Measurements from ENCODE around the gene SLC26A9. TPM values are rescaled to one million over a fixed set of nuclear protein-coding genes. Genes with fewer than 3 reads are reported as not detected.
A peak's percentile ranks its signal among the peaks of the same experiment; 100 is the strongest.

Gene SLC26A9
- total RNA-seq, 2 experiments from 2014 or later, result not detected

DNA sequence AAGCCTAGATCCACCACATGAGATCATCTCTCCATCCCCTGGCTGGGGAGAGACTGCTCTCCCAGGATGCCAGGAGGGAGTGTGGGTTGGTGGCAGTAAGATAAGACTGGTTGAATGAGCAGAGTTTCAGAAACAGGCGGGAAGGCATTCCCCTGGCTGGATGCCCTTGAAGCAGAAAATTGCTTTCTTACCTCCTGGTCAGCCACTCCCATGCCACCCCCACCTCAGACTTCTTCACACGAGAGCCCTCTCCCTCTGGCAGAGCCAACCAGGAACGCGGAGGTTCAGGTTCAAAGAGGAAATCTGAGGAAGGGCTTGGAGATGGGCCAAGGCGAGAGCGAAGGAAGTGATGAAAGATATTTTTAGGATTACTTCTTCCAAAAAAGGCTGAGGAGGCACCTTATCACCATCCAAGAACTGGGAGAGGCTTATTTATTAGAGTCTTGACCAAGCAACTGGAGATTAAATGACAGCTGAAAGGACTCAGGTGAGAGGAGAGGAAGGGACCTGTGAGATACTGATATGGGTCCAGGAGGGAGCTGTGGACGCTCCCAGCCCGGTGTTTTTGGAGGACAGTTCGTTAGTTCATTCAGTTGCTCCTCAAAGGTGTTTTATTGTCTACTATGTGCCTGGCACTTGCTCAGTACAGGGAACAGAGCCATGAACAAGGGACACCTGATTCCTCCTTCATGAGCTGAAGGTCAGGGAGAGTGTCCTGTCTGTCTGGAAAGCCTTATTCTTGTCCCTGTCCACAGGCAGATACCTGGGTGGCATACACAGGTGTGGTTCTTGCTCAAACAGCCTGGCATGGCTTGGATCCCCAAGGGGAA lies 18.9 kb upstream of the SLC26A9 start:
- H3K27ac Mint-ChIP-seq, result no peak overlapping the region
- intact Hi-C loops (cut with DNase I, micrococcal nuclease), result loop anchor here in 1 of 2 experiments (5.0 kb wide), 1 partner anchor 170 kb away; no protein-coding TSS in a partner anchor
- H3K4me1 Mint-ChIP-seq, result peaks cover 9% of the 10 kb centered on the region
- H3K4me3 Mint-ChIP-seq, result no peak overlapping the region
- DNase-seq (no peak), ATAC-seq (no peak)
- no peaks in the 10 kb centered on the region for H3K36me3 Mint-ChIP-seq (ENCODE audit: low read depth)
- POLR2A ChIA-PET, result no interaction called here
- no peaks in the 10 kb centered on the region for H3K9me3 Mint-ChIP-seq (ENCODE audit: low read depth)
- peaks cover 4% of the 10 kb centered on the region for H3K27me3 Mint-ChIP-seq
- CTCF ChIA-PET, result interaction anchor here (1.0 to 4.3 kb wide), 4 partner anchors 10 to 68 kb away, joined by 3 to 23 read pairs (median 4); no protein-coding TSS in a partner anchor

DNA sequence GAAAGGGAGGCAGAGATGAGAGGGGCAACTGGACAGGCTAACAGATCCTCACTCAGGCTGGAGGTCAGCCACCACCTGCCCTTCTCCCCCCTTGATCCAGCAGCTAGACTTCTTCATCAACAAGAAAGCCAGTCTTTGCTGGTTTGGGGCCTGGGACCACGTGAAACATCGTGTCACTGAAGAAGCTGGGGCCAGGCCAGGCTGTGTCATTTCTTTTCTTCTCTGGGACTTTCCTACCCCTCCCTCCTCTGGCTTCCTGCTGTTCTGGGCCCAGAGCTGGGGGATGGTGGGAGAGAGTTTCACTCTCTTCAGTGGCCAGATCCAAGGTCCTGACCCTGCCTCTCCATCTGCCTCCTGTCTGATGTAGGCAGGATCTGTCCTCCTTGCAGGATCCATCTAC lies 18.1 kb upstream of the SLC26A9 start:
- peak; percentile 64 for DNase-seq
- H3K4me3 Mint-ChIP-seq, result no peak overlapping the region
- no peaks in the 10 kb centered on the region for H3K9me3 Mint-ChIP-seq (ENCODE audit: low read depth)
- ATAC-seq, result peak; percentile 89
- ChIA-PET CTCF (interaction anchor here (0.6 to 4.3 kb wide), 4 partner anchors 16 to 69 kb away, joined by 3 to 23 read pairs (median 4); no protein-coding TSS in a partner anchor), POLR2A (no interaction called here)
- intact Hi-C loops (cut with DNase I, micrococcal nuclease), result loop anchor here in 1 of 2 experiments (5.0 kb wide), 1 partner anchor 169 kb away; no protein-coding TSS in a partner anchor
- peaks cover 4% of the 10 kb centered on the region for H3K27me3 Mint-ChIP-seq
- H3K36me3 Mint-ChIP-seq (ENCODE audit: low read depth), result no peaks in the 10 kb centered on the region
- H3K4me1 Mint-ChIP-seq, result peaks cover 9% of the 10 kb centered on the region
- peak overlapping the region; percentile 44 for H3K27ac Mint-ChIP-seq

DNA sequence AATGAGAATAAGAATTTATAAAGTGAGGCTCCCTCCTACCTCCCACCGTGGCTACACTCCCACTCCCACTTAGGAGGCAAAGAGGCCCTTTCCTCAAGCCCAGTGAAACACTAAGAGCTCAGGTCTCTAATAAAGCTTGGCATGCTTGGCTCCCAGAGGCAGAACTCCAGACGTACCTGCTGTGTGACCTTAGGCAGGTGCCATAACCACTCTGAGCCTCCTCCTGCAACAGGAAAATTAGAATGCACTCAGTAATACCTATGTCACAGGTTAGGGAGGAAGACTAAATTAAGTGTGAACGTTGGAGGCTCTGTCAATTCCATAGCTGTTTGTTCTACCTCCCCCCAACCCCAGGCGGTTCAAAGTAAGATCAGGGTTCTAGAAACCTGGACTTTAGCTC lies 16.5 kb upstream of the SLC26A9 start:
- Mint-ChIP-seq H3K4me3 (no peak overlapping the region), H3K36me3 (ENCODE audit: low read depth) (no peaks in the 10 kb centered on the region), H3K4me1 (peaks cover 9% of the 10 kb centered on the region), H3K27ac (no peak overlapping the region), H3K27me3 (peaks cover 6% of the 10 kb centered on the region), H3K9me3 (ENCODE audit: low read depth) (no peaks in the 10 kb centered on the region)
- POLR2A ChIA-PET, result no interaction called here
- DNase-seq, result no peak
- no peak for ATAC-seq
- intact Hi-C loops (cut with DNase I, micrococcal nuclease), result loop anchor here in 1 of 2 experiments (5.0 kb wide), 1 partner anchor 167 kb away; no protein-coding TSS in a partner anchor
- CTCF ChIA-PET, result interaction anchor here (4.3 kb wide), 1 partner anchor 17 kb away, joined by 23 read pairs; no protein-coding TSS in a partner anchor

DNA sequence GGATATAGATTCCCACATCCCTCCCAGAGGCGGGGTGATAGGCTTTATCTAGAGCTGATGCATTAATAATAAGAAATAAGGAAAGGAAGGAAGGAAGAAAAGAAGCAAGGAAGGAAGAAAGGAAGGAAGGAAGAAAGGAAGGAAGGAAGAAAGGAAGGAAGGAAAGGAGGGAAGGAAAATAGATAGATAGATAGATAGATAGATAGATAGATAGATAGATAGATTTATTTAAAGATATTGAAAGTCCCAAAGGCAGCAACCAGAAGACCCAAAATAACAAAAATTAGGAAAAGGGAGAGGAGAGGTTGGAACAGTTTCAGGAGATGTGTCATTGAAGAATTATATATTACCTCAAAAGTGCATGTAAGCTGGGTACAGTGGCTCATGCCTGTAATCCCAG lies 12.2 kb upstream of the SLC26A9 start:
- ATAC-seq (no peak), DNase-seq (no peak)
- Mint-ChIP-seq H3K4me3 (no peak overlapping the region), H3K9me3 (ENCODE audit: low read depth) (no peaks in the 10 kb centered on the region), H3K27me3 (peaks cover 4% of the 10 kb centered on the region), H3K4me1 (no peaks in the 10 kb centered on the region), H3K36me3 (ENCODE audit: low read depth) (no peaks in the 10 kb centered on the region), H3K27ac (no peak overlapping the region)
- ChIA-PET POLR2A (no interaction called here), CTCF (no interaction called here)
- intact Hi-C loops (cut with DNase I, micrococcal nuclease), result no loop called here

DNA sequence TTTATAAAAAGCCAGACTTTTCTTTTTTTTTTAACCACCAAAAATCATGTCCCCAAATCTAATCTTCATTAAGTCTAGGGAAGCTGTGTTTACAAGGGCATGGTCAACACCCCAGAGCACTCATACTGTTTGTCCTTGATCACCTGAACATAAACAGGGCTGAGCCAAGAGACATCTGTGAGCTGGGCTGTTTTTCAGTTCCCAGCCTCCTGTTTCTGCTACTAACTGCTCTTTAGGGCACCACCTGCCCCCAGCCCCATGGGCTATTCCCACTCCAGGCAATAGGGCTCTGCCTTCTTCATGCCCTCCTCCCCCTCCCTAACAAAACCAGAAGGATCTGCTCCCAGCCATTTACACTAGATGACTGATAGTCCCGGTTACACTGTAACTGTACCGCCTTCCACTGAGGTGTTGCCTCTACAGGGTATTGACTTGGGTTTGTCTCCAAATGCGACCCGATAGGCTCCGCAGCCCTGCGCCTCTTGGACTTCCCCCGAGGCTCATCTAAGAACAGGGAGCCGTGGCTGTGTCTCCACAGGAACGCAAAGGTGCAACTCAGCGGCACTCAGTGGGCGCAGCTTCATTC lies 11.7 kb upstream of the SLC26A9 start:
- DNase-seq, result no peak
- Mint-ChIP-seq H3K27ac (no peak overlapping the region), H3K27me3 (peaks cover 2% of the 10 kb centered on the region), H3K36me3 (ENCODE audit: low read depth) (no peaks in the 10 kb centered on the region), H3K9me3 (ENCODE audit: low read depth) (no peaks in the 10 kb centered on the region), H3K4me3 (no peak overlapping the region), H3K4me1 (no peaks in the 10 kb centered on the region)
- ATAC-seq, result no peak
- POLR2A ChIA-PET, result no interaction called here
- intact Hi-C loops (cut with DNase I, micrococcal nuclease), result no loop called here
- CTCF ChIA-PET, result interaction anchor here (1.4 kb wide), 1 partner anchor 22 kb away, joined by 6 read pairs; no protein-coding TSS in a partner anchor

DNA sequence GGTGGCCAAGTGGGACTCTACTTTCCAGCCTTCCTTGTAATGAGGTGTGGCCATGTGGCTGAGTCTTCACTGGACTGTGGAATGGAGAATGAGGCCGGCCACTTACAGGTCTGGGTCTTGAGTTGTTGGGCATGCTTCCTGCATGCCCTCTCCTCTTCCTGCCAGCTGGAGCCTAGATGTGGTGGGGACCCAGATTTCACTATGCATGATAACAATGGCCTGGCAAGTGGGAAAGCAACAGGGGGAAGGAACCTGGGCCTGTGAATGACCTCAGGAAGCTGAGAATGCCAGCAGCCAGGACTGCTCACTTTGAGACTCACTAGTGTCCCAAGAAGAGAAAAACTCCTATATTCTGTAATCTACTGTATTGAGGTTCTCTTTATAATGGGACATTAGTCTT lies 8.5 kb upstream of the SLC26A9 start:
- no peak for DNase-seq
- Mint-ChIP-seq H3K27me3 (peaks cover 2% of the 10 kb centered on the region), H3K4me1 (no peaks in the 10 kb centered on the region), H3K36me3 (ENCODE audit: low read depth) (no peaks in the 10 kb centered on the region), H3K27ac (no peak overlapping the region), H3K4me3 (no peak overlapping the region), H3K9me3 (ENCODE audit: low read depth) (no peaks in the 10 kb centered on the region)
- ATAC-seq, result no peak
- POLR2A ChIA-PET, result no interaction called here
- intact Hi-C loops (cut with DNase I, micrococcal nuclease), result no loop called here
- CTCF ChIA-PET, result interaction anchor here (0.8 to 2.3 kb wide), 3 partner anchors 26 to 33 kb away, joined by 3 to 11 read pairs (median 3); no protein-coding TSS in a partner anchor

DNA sequence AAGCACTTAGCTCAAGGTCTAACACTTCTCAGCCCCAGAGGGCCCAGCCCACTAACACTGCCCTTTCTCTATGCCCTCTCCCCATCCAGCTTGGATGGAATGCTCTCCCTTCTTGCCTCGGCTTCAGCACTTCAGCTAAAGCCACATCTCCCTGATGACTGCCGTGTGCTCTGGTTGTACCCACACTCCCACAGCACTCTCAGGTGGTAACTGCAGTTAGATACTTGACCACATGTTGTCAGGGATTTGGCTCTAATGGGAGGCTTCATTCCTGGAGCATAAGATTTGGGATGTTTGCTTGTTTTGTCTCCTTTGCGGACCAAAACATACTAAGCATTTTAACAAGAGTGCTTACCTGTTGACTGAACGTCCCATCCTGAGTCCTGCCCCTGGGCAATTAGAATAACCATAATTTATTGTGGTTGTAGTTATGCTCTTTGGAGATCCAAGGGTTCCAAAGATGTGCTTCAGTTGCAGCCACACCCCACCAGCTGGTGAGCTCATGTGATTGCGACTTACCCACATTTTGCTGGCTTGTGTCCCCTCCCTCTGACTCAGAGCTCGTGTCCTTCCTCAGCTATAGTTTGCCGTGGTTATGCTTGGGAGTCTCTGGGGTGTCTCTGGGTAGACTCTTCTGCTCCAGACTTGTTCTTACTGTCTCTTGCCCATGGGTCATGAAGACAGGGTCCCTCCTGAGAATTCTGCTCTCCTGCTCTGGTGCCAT lies 7.7 kb upstream of the SLC26A9 start:
- intact Hi-C loops (cut with DNase I, micrococcal nuclease), result no loop called here
- DNase-seq, result no peak
- Mint-ChIP-seq H3K4me1 (no peaks in the 10 kb centered on the region), H3K9me3 (ENCODE audit: low read depth) (no peaks in the 10 kb centered on the region), H3K36me3 (ENCODE audit: low read depth) (no peaks in the 10 kb centered on the region), H3K4me3 (no peak overlapping the region), H3K27ac (no peak overlapping the region), H3K27me3 (peaks cover 2% of the 10 kb centered on the region)
- POLR2A ChIA-PET, result no interaction called here
- CTCF ChIA-PET, result interaction anchor here (0.6 to 2.3 kb wide), 3 partner anchors 27 to 200 kb away, joined by 3 to 11 read pairs (median 3); no protein-coding TSS in a partner anchor
- ATAC-seq, result no peak

DNA sequence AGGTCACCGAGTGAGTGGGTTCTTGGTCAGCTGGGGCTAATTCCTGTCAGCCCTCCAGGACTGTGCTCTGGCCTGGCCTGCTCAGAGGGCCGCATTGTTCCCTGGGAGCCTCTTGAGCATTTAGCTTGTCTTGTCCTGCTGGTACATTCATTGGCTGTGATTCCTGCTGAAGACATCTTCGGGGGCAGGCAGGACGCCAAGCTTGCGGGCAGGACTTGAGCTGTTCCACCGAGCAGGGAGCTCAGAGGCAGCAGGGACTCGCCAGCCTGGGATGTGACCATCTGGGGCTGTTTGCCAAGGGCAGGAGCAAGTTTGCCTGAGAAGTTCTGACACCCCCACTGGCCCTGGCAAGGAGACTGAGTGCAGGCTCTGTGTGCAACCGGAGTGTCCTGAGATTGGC lies 7.0 kb upstream of the SLC26A9 start:
- POLR2A ChIA-PET, result no interaction called here
- no peak overlapping the region for H3K4me3 Mint-ChIP-seq
- H3K4me1 Mint-ChIP-seq, result no peaks in the 10 kb centered on the region
- ATAC-seq (no peak), DNase-seq (no peak)
- no peaks in the 10 kb centered on the region for H3K9me3 Mint-ChIP-seq (ENCODE audit: low read depth)
- CTCF ChIA-PET, result interaction anchor here (2.3 kb wide), 1 partner anchor 27 kb away, joined by 11 read pairs; no protein-coding TSS in a partner anchor
- H3K27ac Mint-ChIP-seq, result no peak overlapping the region
- intact Hi-C loops (cut with DNase I, micrococcal nuclease), result no loop called here
- H3K27me3 Mint-ChIP-seq, result no peaks in the 10 kb centered on the region
- H3K36me3 Mint-ChIP-seq (ENCODE audit: low read depth), result no peaks in the 10 kb centered on the region

DNA sequence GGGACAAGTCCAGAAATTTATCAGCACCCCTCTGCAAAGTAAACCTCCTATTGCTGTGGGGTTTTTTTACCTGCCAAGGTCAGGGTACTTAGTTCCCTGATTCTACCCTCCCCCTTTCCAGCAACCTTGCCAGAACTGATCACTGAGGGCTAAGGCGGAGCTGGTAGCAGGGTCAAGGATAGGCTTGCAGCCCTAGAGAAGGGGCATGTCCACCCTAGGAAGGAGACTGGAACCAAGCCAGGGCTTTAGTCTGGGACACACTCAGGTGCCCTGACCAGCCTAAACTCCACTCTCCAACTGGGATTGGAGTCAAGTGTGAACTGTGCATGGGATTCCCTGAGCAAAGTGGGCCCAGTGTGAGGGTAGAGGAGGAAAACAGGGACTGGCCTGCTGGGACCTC lies 6.5 kb upstream of the SLC26A9 start:
- H3K4me3 Mint-ChIP-seq, result no peak overlapping the region
- ChIA-PET CTCF (no interaction called here), POLR2A (no interaction called here)
- no peaks in the 10 kb centered on the region for H3K9me3 Mint-ChIP-seq (ENCODE audit: low read depth)
- no peak for ATAC-seq
- no peaks in the 10 kb centered on the region for H3K36me3 Mint-ChIP-seq (ENCODE audit: low read depth)
- no peaks in the 10 kb centered on the region for H3K4me1 Mint-ChIP-seq
- intact Hi-C loops (cut with DNase I, micrococcal nuclease), result no loop called here
- no peak for DNase-seq
- H3K27ac Mint-ChIP-seq, result no peak overlapping the region
- H3K27me3 Mint-ChIP-seq, result peaks cover 2% of the 10 kb centered on the region

DNA sequence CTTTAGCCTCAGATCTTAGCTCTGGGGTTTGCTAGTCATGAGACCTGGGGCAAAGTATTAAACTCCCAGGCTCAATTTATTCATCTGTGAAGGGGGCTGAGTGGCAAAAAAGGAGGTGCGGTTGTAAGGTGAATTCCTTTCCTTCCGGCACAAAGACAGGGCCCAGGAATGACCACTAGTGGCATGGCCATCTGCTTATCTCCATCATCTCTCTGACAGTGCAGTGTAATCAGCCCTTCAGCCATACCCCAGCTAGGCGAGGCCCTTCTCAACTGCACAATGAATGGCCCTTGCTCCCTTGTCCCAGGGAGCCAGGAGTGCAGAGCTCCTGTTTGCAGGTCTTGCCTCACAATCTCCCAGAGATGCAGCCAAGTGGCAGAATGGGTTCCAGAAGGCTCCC lies 5.6 kb upstream of the SLC26A9 start:
- no peak overlapping the region for H3K27ac Mint-ChIP-seq
- H3K36me3 Mint-ChIP-seq (ENCODE audit: low read depth), result no peaks in the 10 kb centered on the region
- intact Hi-C loops (cut with DNase I, micrococcal nuclease), result no loop called here
- no peaks in the 10 kb centered on the region for H3K9me3 Mint-ChIP-seq (ENCODE audit: low read depth)
- ATAC-seq (no peak), DNase-seq (no peak)
- no peaks in the 10 kb centered on the region for H3K4me1 Mint-ChIP-seq
- no peak overlapping the region for H3K4me3 Mint-ChIP-seq
- ChIA-PET POLR2A (no interaction called here), CTCF (interaction anchor here (1.2 to 1.4 kb wide), 2 partner anchors 29 to 157 kb away, joined by 4 read pairs; no protein-coding TSS in a partner anchor)
- peaks cover 2% of the 10 kb centered on the region for H3K27me3 Mint-ChIP-seq

DNA sequence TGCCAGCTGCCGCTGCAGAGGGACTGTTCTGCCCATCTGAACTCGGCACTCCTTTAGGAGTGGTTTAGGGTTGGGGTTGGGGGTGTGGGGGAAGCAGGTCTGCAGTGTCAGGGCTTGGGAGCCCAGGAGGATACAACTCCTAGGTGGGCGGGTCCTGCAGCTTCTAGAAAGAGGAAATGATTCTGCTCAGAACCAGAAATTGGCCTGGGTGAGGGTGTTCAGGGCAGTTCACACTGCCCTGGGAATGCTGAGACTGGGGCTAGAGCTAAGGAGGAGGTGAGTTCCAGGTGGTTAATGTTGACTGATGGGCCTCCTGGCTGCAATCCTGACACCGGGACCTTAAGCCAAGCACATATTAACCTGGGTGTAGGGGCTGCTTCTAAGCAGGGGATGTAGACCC lies 4.8 kb upstream of the SLC26A9 start:
- H3K4me1 Mint-ChIP-seq, result no peaks in the 10 kb centered on the region
- H3K36me3 Mint-ChIP-seq (ENCODE audit: low read depth), result no peaks in the 10 kb centered on the region
- ChIA-PET POLR2A (no interaction called here), CTCF (interaction anchor here (0.6 to 1.4 kb wide), 6 partner anchors 27 to 289 kb away, joined by 3 to 4 read pairs (median 4); no protein-coding TSS in a partner anchor)
- H3K27ac Mint-ChIP-seq, result no peak overlapping the region
- H3K9me3 Mint-ChIP-seq (ENCODE audit: low read depth), result no peaks in the 10 kb centered on the region
- intact Hi-C loops (cut with DNase I, micrococcal nuclease), result no loop called here
- DNase-seq, result no peak
- H3K27me3 Mint-ChIP-seq, result peaks cover 2% of the 10 kb centered on the region
- ATAC-seq, result no peak
- no peak overlapping the region for H3K4me3 Mint-ChIP-seq

Measured in activated CD4-positive, alpha-beta T cell treated with anti-CD3 and anti-CD28 coated beads for 36 hours (primary cell).